K562 (cell line): ENCODE measurements around the gene IGSF3. TPM values are rescaled to one million over a fixed set of nuclear protein-coding genes. Genes with fewer than 3 reads are reported as not detected.

Experiments
- FOXK2 ChIP-seq, 2 experiments: fragments of 450-650 bp; IDR thresholded peaks in 1 of 2; conservative IDR thresholded peaks in 1 of 2; 2 replicates each; pipeline ENCODE4 v1.6.1; 2016; ENCODE audit warnings: low read depth in 2 of 2, mild to moderate bottlenecking in 1 of 2
- HDAC1 ChIP-seq, 2 experiments: fragments of 450-650 bp; IDR thresholded peaks; 2 replicates each; pipeline ENCODE4 v1.6.1; 2016 to 2017; ENCODE audit warnings: inconsistent platforms in 1 of 2, mild to moderate bottlenecking in 1 of 2, moderate library complexity in 1 of 2
- L3MBTL2 ChIP-seq: fragments of 450-650 bp; IDR thresholded peaks from 2 replicates; pipeline ENCODE4 v1.6.1; 2016; ENCODE audit warnings: mild to moderate bottlenecking, moderate library complexity
- MBD1 ChIP-seq: fragments of 250-450 bp; sonication (Bioruptor Pico); IDR thresholded peaks from 2 replicates; pipeline ENCODE4 v1.8.0; 2022; ENCODE audit warnings: inconsistent platforms
- MGA ChIP-seq: fragments of 450-650 bp; IDR thresholded peaks from 2 replicates; pipeline ENCODE4 v1.6.1; 2016; ENCODE audit warnings: mild to moderate bottlenecking, moderate library complexity
- MTA3 ChIP-seq: fragments of 450-650 bp; formaldehyde crosslinking; IDR thresholded peaks from 2 replicates; pipeline ENCODE4 v1.6.1; 2017; ENCODE audit warnings: mild to moderate bottlenecking, borderline replicate concordance
- PREB ChIP-seq: sonication (generic); formaldehyde crosslinking; IDR thresholded peaks from 2 replicates; pipeline ENCODE4 v1.8.1; 2023; ENCODE audit warnings: mild to moderate bottlenecking, missing genetic modification reagents
- RCOR1 ChIP-seq, 2 experiments: IDR thresholded peaks; 2 replicates each; pipeline ENCODE4 v1.6.1; 2012; ENCODE audit warnings: low read depth in 2 of 2, low read length in 2 of 2, borderline replicate concordance in 1 of 2, improper control_type of control experiment in 1 of 2
- SMAD4 ChIP-seq: fragments of 250-450 bp; sonication (Bioruptor Pico); conservative IDR thresholded peaks from 2 replicates; pipeline ENCODE4 v1.8.0; 2021; ENCODE audit warnings: inconsistent platforms, mild to moderate bottlenecking, moderate library complexity
- SNIP1 ChIP-seq: fragments of 450-650 bp; IDR thresholded peaks from 2 replicates; pipeline ENCODE4 v1.7.1; 2017; ENCODE audit warnings: low read depth, mild to moderate bottlenecking
- TAL1 ChIP-seq: fragments of 450-650 bp; IDR thresholded peaks from 2 replicates; pipeline ENCODE4 v1.6.1; 2016; ENCODE audit warnings: mild to moderate bottlenecking
- ZNF41 ChIP-seq: fragments of 250-450 bp; sonication (Bioruptor Pico); conservative IDR thresholded peaks from 2 replicates; pipeline ENCODE4 v1.4.0; 2020; ENCODE audit warnings: mild to moderate bottlenecking
- polyA plus RNA-seq, 8 experiments: library from polyadenylated mRNA; depleted of rRNA in 4 of 8; stranded (reverse) in 5 of 8; unstranded in 3 of 8; fragments of >200 nt; fragmentation: Nextera tagmentation in 2 of 8; fragmentation: Illumina TruSeq in 1 of 8; extraction: Ambion mirVana in 2 of 8; extraction: Trizol in 1 of 8; gene quantifications; 2 replicates each; pipeline versions ENCODE4 v1.2.1 to v1.2.3, GENCODE V29; 2011 to 2014; ENCODE audit warnings: inconsistent platforms in 1 of 8, missing spikeins in 1 of 8
- total RNA-seq, 7 experiments: library from RNA; depleted of rRNA in 6 of 7; stranded (reverse); fragments of >200 nt in 6 of 7; fragmentation: Illumina TruSeq in 2 of 7; extraction: Trizol in 2 of 7; gene quantifications; 2 replicates each; pipeline versions ENCODE4 v1.2.1 to v1.2.3, GENCODE V29; 2011 to 2021; ENCODE audit warnings: low replicate concordance in 1 of 7

IGSF3 gene
- total and polyA plus RNA-seq, 9 of the 15 experiments (the other 6 are each of a cell fraction or from before 2014, with no cell fraction given), result 1.1 to 15.0 (median 8.3) TPM

- TF ChIP-seq SMAD4, result 0 out of 2 replicates have a peak, but pooled peaks have one; percentile 37
- peak; percentile 39; the same call in 1 of the 2 replicates for TF ChIP-seq TAL1
- peak; percentile 22 to 45; a peak in 1 of 4 replicates for TF ChIP-seq FOXK2 (conservative IDR thresholded peaks at IDR 0.05 in 1 of 2, IDR thresholded peaks at IDR 0.05 in 1 of 2; ENCODE audit: low read depth in 2 of 2)
- TF ChIP-seq MBD1 (CRISPR knock-in tag), result no peak
- peak in 1 of 2 experiments; percentile 69; a peak in 2 of 4 replicates for TF ChIP-seq HDAC1 (IDR thresholded peaks at IDR 0.05)
- peak; percentile 70; the same call in 1 of the 2 replicates for TF ChIP-seq L3MBTL2
- 0 out of 4 replicates have a peak, but pooled peaks of 1 of the 2 experiments have one; percentile 15 for TF ChIP-seq RCOR1 (IDR thresholded peaks at IDR 0.05; ENCODE audit: borderline replicate concordance in 1 of 2, low read depth in 2 of 2, low read length in 2 of 2)
- TF ChIP-seq SNIP1, result no peak
- no peak for TF ChIP-seq ZNF41 (CRISPR knock-in tag)
- TF ChIP-seq MGA, result peak; percentile 84
- no peak for TF ChIP-seq PREB
- TF ChIP-seq MTA3, result 0 out of 2 replicates have a peak, but pooled peaks have one; percentile 33
Observed at GRCh38 chr1:116556289-116557006, 111.1 kb downstream of the IGSF3 start (continued).
